Chondrocyte (in vitro differentiated cells): ENCODE data around the gene KIF1A. TPM values are rescaled to one million over a fixed set of nuclear protein-coding genes. Genes with fewer than 3 reads are reported as not detected.

ENCODE experiments used
- DNase-seq: peaks from one replicate; pipeline ENCODE4 v3.0.0; 2021; ENCODE audit warnings: mixed read lengths, low spot score
- H3K27ac Mint-ChIP-seq: one replicate; pipeline ENCODE4 v1.8.0; 2021; ENCODE audit warnings: mild to moderate bottlenecking, moderate library complexity, mixed read lengths; ENCODE audit not compliant: unreplicated experiment
- H3K27me3 Mint-ChIP-seq: 2 replicates; pipeline ENCODE4 v1.8.0; 2021; ENCODE audit warnings: low read depth, mixed read lengths
- H3K36me3 Mint-ChIP-seq: 2 replicates; pipeline ENCODE4 v1.8.0; 2021; ENCODE audit warnings: low read depth, mixed read lengths
- H3K4me1 Mint-ChIP-seq: 2 replicates; pipeline ENCODE4 v1.8.0; 2021; ENCODE audit warnings: low read depth, mild to moderate bottlenecking, mixed read lengths
- H3K4me3 Mint-ChIP-seq: one replicate; pipeline ENCODE4 v1.8.0; 2021; ENCODE audit warnings: mild to moderate bottlenecking, moderate library complexity, mixed read lengths; ENCODE audit not compliant: unreplicated experiment
- H3K9me3 Mint-ChIP-seq: 2 replicates; pipeline ENCODE4 v1.8.0; 2021; ENCODE audit warnings: low read depth, mixed read lengths
- CTCF ChIP-seq: fragments of 200-600 bp; sonication (generic); IDR thresholded peaks from 2 replicates; pipeline ENCODE4 v1.5.0; 2021; ENCODE audit warnings: antibody characterized with exemption, mild to moderate bottlenecking, moderate library complexity
- total RNA-seq: library from RNA; stranded (reverse); gene quantifications from 3 replicates; pipeline ENCODE4 v1.2.1, GENCODE V29; 2021

KIF1A gene
- total RNA-seq, 1 donor from 2014 or later = 60.0 TPM

- Mint-ChIP-seq H3K9me3 (no peaks in the 10 kb centered on the region), H3K4me1 (no peaks in the 10 kb centered on the region), H3K4me3 (no peak overlapping the region), H3K27me3 (no peaks in the 10 kb centered on the region), H3K27ac (no peak overlapping the region), H3K36me3 (peaks cover 6% of the 10 kb centered on the region)
- TF ChIP-seq CTCF = no peak
- DNase-seq = no peak
Observed at GRCh38 chr2:240775905-240776304, 44.1 kb downstream of the KIF1A start.

DNA sequence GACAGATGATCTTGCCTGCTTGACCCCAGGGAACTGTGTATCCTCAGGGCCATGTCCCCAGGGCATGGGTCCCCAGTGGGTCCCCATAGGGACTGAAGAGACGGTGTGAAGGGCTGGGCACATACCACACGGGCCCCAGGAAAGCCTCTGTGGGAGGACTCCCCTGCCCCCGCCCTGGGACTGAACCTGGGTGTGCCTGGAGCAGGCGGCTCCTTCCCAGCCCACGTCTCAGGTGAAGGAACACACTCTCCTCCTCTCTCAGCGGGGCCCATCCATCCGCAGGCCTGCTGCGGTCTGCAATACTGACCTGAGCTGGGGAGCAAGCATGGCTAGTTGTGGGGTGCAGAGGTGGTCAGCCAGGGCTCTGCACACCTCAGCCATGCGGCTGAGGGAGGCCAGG lies 45.2 kb downstream of the KIF1A start:
- no peak for TF ChIP-seq CTCF
- Mint-ChIP-seq H3K27ac (no peak overlapping the region), H3K36me3 (peaks cover 7% of the 10 kb centered on the region), H3K4me1 (no peaks in the 10 kb centered on the region), H3K4me3 (no peak overlapping the region), H3K27me3 (no peaks in the 10 kb centered on the region), H3K9me3 (no peaks in the 10 kb centered on the region)
- no peak for DNase-seq

DNA sequence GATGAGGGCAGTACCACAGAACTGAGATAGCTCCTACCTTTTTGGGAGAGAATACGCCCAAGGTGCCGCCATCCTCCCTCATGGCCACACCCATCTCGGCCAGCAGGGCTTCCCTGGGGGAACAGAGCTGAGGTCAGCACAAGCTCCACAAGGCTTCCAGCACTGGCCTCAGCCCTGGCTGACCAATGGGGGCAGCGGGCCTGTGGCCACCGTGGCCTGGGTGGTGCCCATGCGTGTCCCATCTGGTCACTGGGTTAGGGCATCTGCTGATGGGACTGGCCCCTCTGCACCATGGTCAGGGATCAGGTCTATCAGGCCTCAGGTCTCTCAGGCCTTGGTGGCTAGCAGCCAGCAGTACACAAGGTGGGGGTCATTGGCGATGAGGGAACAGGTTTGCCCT lies 50.9 kb downstream of the KIF1A start:
- Mint-ChIP-seq H3K4me1 (no peaks in the 10 kb centered on the region), H3K27me3 (no peaks in the 10 kb centered on the region), H3K9me3 (no peaks in the 10 kb centered on the region), H3K27ac (no peak overlapping the region), H3K4me3 (no peak overlapping the region), H3K36me3 (peaks cover 4% of the 10 kb centered on the region)
- no peak for TF ChIP-seq CTCF
- DNase-seq = no peak

DNA sequence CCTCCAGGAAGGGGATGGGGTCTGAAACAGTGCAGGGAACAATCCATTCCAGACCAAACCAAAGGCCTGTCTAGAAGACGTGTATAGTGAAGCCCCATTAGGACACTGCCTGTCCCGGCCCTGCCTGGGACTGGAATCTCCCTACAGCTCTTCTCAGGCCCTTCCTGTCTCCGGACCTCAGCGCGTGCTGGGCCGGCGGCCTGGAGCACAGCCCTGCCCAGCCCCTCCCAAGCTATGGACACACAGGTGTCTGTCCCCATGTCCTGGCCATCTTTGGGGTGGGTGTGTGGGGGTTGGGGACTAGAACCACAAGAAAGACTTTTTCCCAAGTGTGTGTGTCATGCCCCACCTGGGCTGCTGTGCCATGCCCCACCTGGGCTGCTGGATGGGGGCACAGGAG lies 51.8 kb downstream of the KIF1A start:
- Mint-ChIP-seq H3K36me3 (peaks cover 4% of the 10 kb centered on the region), H3K27ac (no peak overlapping the region), H3K27me3 (no peaks in the 10 kb centered on the region), H3K4me1 (no peaks in the 10 kb centered on the region), H3K9me3 (no peaks in the 10 kb centered on the region), H3K4me3 (no peak overlapping the region)
- DNase-seq = no peak
- TF ChIP-seq CTCF = no peak

- H3K27me3 Mint-ChIP-seq = no peaks in the 10 kb centered on the region
- H3K4me1 Mint-ChIP-seq = no peaks in the 10 kb centered on the region
- DNase-seq = no peak
- no peaks in the 10 kb centered on the region for H3K9me3 Mint-ChIP-seq
- H3K4me3 Mint-ChIP-seq = no peak overlapping the region
- H3K27ac Mint-ChIP-seq = no peak overlapping the region
- H3K36me3 Mint-ChIP-seq = peaks cover 4% of the 10 kb centered on the region
- no peak for TF ChIP-seq CTCF
Observed at GRCh38 chr2:240767341-240767740, 52.7 kb downstream of the KIF1A start.
